Ecto neural progenitor cell (in vitro differentiated cells): ENCODE results near the gene DPYSL5.
"Not testable (repeated sequence)": the region's sequence is repeated elsewhere in the genome, so short reads cannot be mapped to it uniquely, and the experiment has no call there.

ENCODE experiments used
- DNase-seq: peaks from one replicate; pipeline ENCODE4 v3.0.0-alpha.2; 2018; ENCODE audit warnings: low spot score

DPYSL5 gene

GRCh38 chr2:26901326-26902183 is 53.6 kb downstream of the DPYSL5 start:
- no peak for DNase-seq

- no peak for DNase-seq
Observed at GRCh38 chr2:26903676-26904075, 55.7 kb downstream of the DPYSL5 start.

- no peak for DNase-seq
Observed at GRCh38 chr2:26904839-26905238, 56.9 kb downstream of the DPYSL5 start.

- no peak for DNase-seq
Observed at GRCh38 chr2:26905341-26906198, 57.6 kb downstream of the DPYSL5 start.

- DNase-seq, result no peak
Observed at GRCh38 chr2:26907416-26907815, 59.5 kb downstream of the DPYSL5 start.

- DNase-seq, result no peak
Observed at GRCh38 chr2:26910176-26910575, 62.2 kb downstream of the DPYSL5 start.

GRCh38 chr2:26911911-26912861 is 64.3 kb downstream of the DPYSL5 start:
- DNase-seq, result peak; percentile 79

GRCh38 chr2:26913606-26913998 is 65.7 kb downstream of the DPYSL5 start:
- DNase-seq, result no peak

- DNase-seq, result peak; percentile 81
Observed at GRCh38 chr2:26913999-26914658, 66.2 kb downstream of the DPYSL5 start.

GRCh38 chr2:26914659-26915310 is 66.9 kb downstream of the DPYSL5 start:
- no peak for DNase-seq

- no peak for DNase-seq
Observed at GRCh38 chr2:26915316-26915715, 67.4 kb downstream of the DPYSL5 start.

- no peak for DNase-seq
Observed at GRCh38 chr2:26916128-26916692, 68.3 kb downstream of the DPYSL5 start.

- no peak for DNase-seq
Observed at GRCh38 chr2:26917135-26917836, 69.4 kb downstream of the DPYSL5 start.

GRCh38 chr2:26921323-26921722 is 73.4 kb downstream of the DPYSL5 start:
- DNase-seq, result no peak

GRCh38 chr2:26922405-26923188 is 74.7 kb downstream of the DPYSL5 start:
- DNase-seq, result peak; percentile 72

- DNase-seq, result not testable (repeated sequence)
Observed at GRCh38 chr2:26923189-26923466, 75.2 kb downstream of the DPYSL5 start.

- peak; percentile 42 for DNase-seq
Observed at GRCh38 chr2:26924731-26925099, 76.8 kb downstream of the DPYSL5 start.

GRCh38 chr2:26925100-26925791 is 77.3 kb downstream of the DPYSL5 start:
- DNase-seq, result peak; percentile 62

GRCh38 chr2:26927221-26927620 is 79.3 kb downstream of the DPYSL5 start:
- no peak for DNase-seq
